Ovary (tissue), 3 donors: Measurements from ENCODE around the gene MRPL12.

Experiments used
- POLR2A ChIP-seq: fragments of 450-650 bp; IDR thresholded peaks from one replicate; pipeline ENCODE4 v1.6.1; 2017; ENCODE audit warnings: antibody characterized with exemption, mild to moderate bottlenecking, moderate library complexity
- TF ChIP-seq, protein P1 (sequence below), 3 donors: fragments of 450-650 bp in 2 of 3; fragments of 200-600 bp in 1 of 3; IDR thresholded peaks; one replicate each; pipeline versions ENCODE4 v1.5.1 to v1.8.0; 2016 to 2022; ENCODE audit warnings: antibody characterized with exemption in 3 of 3, mild to moderate bottlenecking in 1 of 3
- donor health status: DM: no; HTN: no; CAD: no.

DNA sequence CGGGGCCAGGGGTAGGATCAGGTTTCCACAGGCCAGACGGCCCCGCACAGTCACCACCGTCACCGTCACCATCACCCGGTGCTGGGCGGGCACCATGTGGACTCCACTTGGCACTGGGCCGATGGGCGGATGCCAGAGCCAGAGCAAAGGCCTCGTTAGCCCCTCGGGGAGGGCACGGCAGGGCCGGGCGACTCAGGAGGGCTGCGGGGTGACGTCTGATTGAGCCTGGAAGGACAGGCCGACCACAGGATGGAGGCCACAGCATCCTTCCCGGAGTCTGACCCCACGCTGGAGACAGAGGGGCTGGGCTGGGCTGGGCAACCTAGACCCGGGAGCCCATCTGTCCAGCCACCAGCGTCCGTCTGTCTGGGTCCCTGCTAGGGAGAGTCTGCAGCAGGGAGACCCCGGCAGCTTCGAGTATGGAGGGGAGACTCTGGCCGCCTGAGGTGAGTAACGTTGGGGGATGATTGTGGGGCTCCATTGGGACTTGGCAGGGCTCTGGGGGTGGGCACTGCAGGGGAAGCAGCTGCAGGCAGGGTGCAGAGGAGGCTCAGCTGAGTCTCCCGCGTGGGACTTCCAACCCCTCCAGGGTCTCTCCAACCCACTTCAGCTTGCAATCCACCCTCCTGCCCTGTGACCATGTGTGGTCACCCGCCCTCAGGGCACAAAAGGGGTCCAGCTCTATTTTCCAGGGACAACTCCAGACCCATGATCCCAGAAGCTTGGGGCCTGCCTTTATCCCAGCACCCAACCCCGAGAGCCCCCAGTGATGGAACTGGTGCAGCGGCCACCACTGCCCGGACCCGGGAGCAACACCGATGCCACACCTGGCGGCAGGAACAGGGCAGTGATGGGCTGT is 31.5 kb downstream of the MRPL12 start:
- no peak for TF ChIP-seq POLR2A
- TF ChIP-seq, protein P1, sequence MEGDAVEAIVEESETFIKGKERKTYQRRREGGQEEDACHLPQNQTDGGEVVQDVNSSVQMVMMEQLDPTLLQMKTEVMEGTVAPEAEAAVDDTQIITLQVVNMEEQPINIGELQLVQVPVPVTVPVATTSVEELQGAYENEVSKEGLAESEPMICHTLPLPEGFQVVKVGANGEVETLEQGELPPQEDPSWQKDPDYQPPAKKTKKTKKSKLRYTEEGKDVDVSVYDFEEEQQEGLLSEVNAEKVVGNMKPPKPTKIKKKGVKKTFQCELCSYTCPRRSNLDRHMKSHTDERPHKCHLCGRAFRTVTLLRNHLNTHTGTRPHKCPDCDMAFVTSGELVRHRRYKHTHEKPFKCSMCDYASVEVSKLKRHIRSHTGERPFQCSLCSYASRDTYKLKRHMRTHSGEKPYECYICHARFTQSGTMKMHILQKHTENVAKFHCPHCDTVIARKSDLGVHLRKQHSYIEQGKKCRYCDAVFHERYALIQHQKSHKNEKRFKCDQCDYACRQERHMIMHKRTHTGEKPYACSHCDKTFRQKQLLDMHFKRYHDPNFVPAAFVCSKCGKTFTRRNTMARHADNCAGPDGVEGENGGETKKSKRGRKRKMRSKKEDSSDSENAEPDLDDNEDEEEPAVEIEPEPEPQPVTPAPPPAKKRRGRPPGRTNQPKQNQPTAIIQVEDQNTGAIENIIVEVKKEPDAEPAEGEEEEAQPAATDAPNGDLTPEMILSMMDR (IDR thresholded peaks at IDR 0.05), result no peak
